ENCODE results near the gene DNASE1L2. TPM values are rescaled to one million over a fixed set of nuclear protein-coding genes. Genes with fewer than 3 reads are reported as not detected.

The DNASE1L2 gene
- total and polyA plus RNA-seq, 2 of the 8 experiments (the other 6 are each of a cell fraction or from before 2014, with no cell fraction given), result 0.35 to 0.97 TPM

DNA sequence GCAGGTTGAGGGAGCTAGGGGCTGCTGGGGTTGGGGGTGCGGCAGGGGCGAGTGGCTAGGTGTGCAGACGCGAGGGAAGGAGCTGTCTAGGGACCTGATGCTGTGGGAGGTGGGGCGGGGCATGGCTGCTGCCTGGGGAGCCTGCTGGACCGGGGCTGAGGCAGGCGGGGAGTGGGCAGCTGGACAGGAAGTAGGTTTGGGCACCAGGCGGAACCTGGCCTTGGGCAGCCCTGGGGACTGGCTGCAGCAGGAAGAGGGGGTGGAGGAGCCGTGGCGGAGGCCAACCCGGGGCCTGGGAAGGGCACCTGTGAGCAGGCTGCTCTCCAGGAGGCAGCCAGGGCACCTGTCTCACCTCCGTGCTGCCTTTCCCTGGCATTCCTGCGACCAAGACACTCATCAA, 5.9 kb upstream of the DNASE1L2 start (continued):
- TF ChIP-seq, protein P1, sequence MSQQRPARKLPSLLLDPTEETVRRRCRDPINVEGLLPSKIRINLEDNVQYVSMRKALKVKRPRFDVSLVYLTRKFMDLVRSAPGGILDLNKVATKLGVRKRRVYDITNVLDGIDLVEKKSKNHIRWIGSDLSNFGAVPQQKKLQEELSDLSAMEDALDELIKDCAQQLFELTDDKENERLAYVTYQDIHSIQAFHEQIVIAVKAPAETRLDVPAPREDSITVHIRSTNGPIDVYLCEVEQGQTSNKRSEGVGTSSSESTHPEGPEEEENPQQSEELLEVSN (IDR thresholded peaks at IDR 0.05), result no peak
- TF ChIP-seq NANOG (IDR thresholded peaks at IDR 0.05; ENCODE audit: insufficient read depth, low read depth, low read length, poor library complexity, severe bottlenecking), result no peak

All from H1 (cell line).